Measurements from ENCODE around the gene ITIH4.

DNA sequence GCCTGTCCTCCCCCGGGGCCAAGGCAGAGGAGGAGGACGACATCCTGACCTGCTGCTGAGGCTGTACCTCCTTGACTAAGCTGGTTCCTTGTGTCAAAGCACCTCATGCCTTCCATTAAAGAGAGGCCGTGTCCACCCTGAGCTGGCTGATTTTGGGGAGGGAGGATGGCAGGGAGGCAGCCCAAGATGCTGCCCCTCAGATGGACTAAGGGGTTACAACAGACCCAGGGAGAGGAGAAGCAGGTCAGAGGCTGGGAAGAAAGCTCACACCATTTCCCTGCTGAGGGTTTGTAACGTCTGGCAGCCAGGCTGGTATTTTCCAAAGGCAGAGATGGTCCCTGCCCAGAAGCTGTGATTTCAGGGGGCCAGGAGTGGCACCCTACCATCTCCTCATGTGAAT is 38.5 kb downstream of the ITIH4 start:
- TF ChIP-seq, protein P1, sequence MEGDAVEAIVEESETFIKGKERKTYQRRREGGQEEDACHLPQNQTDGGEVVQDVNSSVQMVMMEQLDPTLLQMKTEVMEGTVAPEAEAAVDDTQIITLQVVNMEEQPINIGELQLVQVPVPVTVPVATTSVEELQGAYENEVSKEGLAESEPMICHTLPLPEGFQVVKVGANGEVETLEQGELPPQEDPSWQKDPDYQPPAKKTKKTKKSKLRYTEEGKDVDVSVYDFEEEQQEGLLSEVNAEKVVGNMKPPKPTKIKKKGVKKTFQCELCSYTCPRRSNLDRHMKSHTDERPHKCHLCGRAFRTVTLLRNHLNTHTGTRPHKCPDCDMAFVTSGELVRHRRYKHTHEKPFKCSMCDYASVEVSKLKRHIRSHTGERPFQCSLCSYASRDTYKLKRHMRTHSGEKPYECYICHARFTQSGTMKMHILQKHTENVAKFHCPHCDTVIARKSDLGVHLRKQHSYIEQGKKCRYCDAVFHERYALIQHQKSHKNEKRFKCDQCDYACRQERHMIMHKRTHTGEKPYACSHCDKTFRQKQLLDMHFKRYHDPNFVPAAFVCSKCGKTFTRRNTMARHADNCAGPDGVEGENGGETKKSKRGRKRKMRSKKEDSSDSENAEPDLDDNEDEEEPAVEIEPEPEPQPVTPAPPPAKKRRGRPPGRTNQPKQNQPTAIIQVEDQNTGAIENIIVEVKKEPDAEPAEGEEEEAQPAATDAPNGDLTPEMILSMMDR (IDR thresholded peaks at IDR 0.05), result no peak
- TF ChIP-seq EP300 (IDR thresholded peaks at IDR 0.05), result no peak
- no peak for TF ChIP-seq POLR2A (IDR thresholded peaks at IDR 0.05; ENCODE audit: low read depth)
- TF ChIP-seq POLR2AphosphoS5 (IDR thresholded peaks at IDR 0.05), result no peak

All from esophagus muscularis mucosa (tissue), 4 donors.